Measurements from ENCODE around the gene PKD1. TPM values are rescaled to one million over a fixed set of nuclear protein-coding genes. Genes with fewer than 3 reads are reported as not detected.

Gene PKD1
- total and polyA plus RNA-seq, 2 donors (not counting 1 experiment from before 2014, with no cell fraction given): 100 to 116 TPM

DNA sequence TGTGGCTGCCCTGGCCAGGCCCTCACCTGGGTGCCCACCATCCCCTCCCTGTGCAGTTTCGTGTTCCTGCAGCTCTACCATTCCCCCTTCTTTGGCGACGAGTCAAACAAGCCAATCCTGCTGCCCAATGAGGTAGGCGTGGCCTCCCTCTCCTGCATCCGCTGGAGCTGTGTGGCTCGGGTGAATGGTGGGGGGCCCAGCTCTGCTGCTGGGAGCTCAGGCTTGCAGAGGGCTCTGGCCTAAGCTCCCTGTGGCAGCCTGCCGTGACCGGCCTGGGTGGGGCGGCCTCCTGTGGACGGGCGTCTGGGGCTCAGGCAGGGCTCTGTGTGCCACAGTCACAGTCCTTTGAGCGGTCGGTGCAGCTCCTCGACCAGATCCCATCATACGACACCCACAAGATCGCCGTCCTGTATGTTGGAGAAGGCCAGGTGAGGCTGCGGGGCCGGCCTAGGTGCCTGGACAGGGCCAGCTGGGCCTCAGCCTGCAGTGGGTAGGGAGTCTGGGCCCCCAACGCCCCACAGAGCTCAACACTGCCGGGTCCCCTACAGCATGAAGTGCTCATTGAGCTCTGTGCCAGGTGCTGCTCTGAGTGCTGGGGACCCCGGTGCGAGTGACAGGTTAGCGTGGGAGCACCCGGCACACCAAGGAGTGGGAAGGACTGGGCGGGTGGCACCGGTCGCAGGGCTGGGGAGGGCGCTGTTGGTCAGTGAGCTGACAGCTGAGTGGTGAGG is 50.6 kb downstream of the PKD1 start:
- Histone ChIP-seq H3K27ac (ENCODE audit: low read length in 2 of 2) (no peak overlapping the region), H4K20me1 (ENCODE audit: control insufficient read depth, insufficient read depth, low read length, poor library complexity, severe bottlenecking) (no peaks in the 10 kb centered on the region), H3K4me3 (ENCODE audit: control extremely low read depth in 1 of 5, extremely low read depth in 1 of 5, insufficient read depth in 1 of 5, low read depth in 2 of 5, low read length in 4 of 5) (no peak overlapping the region), H3K9me3 (ENCODE audit: control extremely low read depth in 1 of 3, control insufficient read depth in 2 of 3, insufficient read depth in 1 of 3, low read length in 2 of 3) (no peaks in the 10 kb centered on the region), H3K27me3 (replicated peaks in 1 of 4; ENCODE audit: control extremely low read depth in 1 of 4, control insufficient read depth in 3 of 4, insufficient read depth in 4 of 4, low read length in 3 of 4) (no peaks in the 10 kb centered on the region), H3K79me2 (ENCODE audit: control insufficient read depth, insufficient read depth, low read length) (no peaks in the 10 kb centered on the region), H3K4me1 (ENCODE audit: control insufficient read depth in 2 of 2, insufficient read depth in 2 of 2, low read length in 2 of 2) (peaks cover 0 to 15% of the 10 kb centered on the region in 2 donors), H3K4me2 (replicated peaks; ENCODE audit: low read depth, low read length, poor library complexity, severe bottlenecking) (no peak overlapping the region), H3K36me3 (replicated peaks in 1 of 2; ENCODE audit: control extremely low read depth in 1 of 2, control insufficient read depth in 1 of 2, extremely low read depth in 1 of 2, insufficient read depth in 2 of 2, low read length in 1 of 2) (peaks cover 0 to 50% of the 10 kb centered on the region in 2 experiments), H2AFZ (ENCODE audit: insufficient read depth, low read depth, low read length, poor library complexity, severe bottlenecking) (no peak overlapping the region), H3K9ac (ENCODE audit: low read length) (no peak overlapping the region)
- intact Hi-C loops (cut with micrococcal nuclease): no loop called here
- H3K27ac Mint-ChIP-seq: no peak overlapping the region
- WGBS (ENCODE audit: insufficient coverage): 96% methylated on average over 25 of the region's 29 CpGs
- no peaks in the 10 kb centered on the region for H3K27me3 Mint-ChIP-seq
- H3K4me3 Mint-ChIP-seq: no peak overlapping the region
- DNase-seq (no peak), ATAC-seq (ENCODE audit: low read depth) (no peak)
- peaks cover 7% of the 10 kb centered on the region for H3K4me1 Mint-ChIP-seq
- H3K9me3 Mint-ChIP-seq (ENCODE audit: insufficient read depth): no peaks in the 10 kb centered on the region
- TF ChIP-seq CTCF (IDR thresholded peaks at IDR 0.05): no peak
- TF ChIP-seq EZH2 (IDR thresholded peaks at IDR 0.05; ENCODE audit: borderline replicate concordance, insufficient read depth, low read depth, low read length, poor library complexity, severe bottlenecking): no peak
- ChIA-PET CTCF (no interaction called here), POLR2A (no interaction called here)

Measured in B cell (primary cell).